HS-27A (cell line): ENCODE data around the gene NPEPPS.

Source experiments
- DNase-seq: peaks from one replicate; pipeline ENCODE4 v3.0.0-alpha.2; 2012; ENCODE audit warnings: low read depth, missing footprints

NPEPPS gene

DNA sequence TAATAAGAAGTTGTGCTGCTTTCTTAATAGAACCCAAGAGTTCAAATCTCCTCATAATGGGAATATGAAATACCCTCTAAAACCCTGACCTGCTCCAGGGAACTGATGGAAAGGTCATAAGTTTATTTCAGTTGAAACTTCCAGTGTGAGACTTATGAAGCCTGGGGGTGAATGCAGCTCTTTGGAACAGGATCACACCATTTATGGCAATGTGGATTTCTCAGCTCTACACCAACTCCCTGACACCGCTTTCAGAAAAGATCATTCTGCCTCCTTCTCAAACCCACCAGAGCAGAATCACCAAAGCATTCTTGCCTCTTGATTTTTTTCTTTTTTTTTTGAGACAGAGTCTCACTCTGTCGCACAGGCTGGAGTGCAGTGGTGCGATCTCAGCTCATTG, 102.1 kb downstream of the NPEPPS start:
- no peak for DNase-seq

DNA sequence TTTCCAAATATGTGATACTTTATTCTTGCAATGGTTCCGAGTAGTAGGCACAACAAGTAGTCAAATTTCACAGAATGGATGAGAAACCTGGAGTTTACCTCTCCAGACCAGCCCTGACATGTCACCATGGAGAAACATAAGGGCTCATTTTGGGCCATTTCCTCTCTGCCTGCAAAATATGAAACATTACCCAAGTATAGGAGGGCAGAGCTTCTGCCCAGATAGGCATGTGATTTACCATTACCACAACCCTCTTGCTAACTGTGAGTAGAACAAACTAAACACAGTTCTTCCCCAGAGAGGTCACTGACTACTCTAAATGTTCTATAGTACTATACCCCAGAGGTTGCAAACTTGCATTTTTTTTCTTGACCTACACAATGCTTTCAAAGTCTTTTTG, 103.1 kb downstream of the NPEPPS start:
- no peak for DNase-seq

DNA sequence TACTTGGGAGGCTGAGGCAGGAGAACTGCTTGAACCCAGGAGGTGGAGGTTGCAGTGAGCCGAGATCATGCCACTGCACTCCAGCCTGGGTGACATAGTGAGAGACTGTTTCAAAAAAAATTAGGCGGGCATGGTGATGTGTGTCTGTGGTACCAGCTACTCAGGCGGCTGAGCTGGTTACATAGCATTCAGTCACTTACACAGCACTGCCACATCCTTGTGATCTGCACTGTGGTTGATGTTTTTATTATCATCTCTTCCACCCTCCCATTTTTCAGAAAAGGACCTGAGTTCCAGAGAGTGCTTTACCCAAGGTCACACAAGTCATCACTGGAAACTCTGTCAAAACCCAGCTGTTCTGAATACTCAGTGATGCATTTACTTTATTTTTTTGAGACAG, 104.0 kb downstream of the NPEPPS start:
- DNase-seq, result no peak

DNA sequence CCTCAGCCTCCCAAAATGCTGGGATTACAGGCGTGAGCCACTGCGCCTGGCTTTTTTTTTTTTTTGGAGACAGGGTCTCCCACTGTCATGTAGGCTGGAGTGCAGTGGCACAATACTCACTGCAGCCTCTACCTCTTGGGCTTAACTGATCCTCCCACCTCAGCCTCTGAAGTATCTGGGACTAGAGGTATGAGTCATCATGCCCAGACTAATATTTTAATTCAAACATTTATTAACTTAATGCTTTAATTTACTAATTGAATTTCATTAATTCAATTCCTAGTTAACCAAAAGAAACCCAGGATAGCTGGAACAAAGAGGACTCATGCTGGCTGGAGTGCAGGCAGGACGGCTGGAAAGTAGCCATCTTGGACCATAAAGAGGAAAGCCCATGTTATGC, 104.8 kb downstream of the NPEPPS start:
- no peak for DNase-seq

DNA sequence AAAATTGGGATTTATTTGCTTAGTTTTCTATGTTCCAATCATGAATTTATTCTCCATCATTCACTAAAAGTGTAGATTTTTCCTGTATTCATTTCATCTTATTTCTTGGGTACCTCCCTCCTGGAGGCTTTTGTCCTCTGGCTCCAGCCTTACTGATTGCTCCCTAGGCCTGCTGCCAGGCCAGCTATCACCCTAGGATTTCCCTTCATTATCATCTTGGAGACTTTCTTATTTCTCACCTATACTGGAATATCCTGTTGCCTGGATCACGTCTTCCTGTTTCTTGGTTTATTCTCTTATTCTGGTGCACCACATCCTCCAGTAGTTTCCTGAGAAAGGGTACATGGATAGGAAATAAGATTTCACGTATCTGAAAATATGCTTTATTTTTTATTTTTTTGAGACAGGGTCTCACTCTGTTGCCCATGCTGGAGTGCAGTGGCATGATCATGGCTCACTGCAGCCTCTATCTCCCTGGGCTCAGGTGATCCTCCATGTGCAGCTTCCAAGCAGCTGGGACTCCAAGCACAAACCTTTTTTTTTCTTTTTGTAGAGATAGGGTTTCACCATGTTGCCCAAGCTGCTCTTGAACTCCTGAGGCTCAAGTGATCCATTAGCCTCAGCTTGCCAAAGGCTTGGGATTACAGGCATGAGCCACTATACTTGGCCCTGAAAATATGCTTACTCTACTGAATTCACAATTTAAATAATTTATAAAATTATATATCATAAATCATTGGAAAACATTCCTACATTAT, 105.5 kb downstream of the NPEPPS start:
- no peak for DNase-seq

DNA sequence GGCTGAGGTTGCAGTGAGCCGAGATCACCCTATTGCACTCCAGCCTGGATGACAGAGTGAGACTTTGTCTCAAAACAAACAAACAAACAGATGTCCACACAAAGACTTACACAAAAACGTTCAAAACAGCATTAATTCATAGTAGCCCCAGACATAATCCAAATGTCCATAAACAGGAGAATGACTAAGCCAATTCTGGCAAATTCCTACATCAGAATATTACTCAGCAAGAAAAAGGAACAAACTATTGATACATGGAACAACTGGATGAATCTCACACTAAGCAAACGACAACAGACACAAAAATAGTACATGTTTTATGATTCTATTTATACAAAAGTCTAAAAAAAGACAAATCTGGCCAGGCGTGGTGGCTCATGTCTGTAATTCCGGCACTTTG, 108.0 kb downstream of the NPEPPS start:
- DNase-seq, result no peak

DNA sequence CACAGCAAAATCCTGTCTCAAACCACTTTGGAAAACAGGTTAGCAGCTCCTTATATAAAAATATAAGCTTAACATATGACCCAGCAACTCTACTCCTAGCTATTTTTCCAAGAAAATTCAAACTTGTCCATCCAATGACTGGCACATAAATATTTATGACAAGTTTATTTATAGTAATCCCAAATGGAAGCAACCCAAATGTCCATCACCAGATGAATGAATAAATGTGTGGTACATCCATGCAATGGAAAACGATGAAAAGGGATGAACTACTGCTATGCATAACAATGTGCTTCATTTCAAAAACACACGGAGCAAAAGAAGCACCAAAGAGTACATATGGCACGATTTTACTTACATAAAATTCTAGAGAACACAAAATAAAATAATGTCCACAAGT, 109.2 kb downstream of the NPEPPS start:
- no peak for DNase-seq

DNA sequence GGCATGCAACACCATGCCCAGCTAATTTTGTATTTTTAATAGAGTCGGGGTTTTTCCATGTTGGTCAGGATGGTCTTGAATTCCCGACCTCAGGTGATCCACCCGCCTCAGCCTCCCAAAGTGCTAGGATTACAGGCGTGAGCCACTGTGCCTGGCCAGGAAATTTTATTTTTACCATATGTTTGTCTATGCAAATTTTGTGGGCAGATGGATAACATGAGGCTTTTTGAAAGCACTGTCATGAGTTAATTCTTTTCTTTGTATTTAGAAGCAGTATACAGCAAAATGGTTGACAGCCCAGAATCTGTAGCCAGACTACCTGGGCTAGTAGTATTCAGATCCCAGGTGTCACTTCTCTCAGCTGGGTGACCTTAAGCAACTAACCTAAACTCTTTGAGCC, 110.3 kb downstream of the NPEPPS start:
- no peak for DNase-seq

DNA sequence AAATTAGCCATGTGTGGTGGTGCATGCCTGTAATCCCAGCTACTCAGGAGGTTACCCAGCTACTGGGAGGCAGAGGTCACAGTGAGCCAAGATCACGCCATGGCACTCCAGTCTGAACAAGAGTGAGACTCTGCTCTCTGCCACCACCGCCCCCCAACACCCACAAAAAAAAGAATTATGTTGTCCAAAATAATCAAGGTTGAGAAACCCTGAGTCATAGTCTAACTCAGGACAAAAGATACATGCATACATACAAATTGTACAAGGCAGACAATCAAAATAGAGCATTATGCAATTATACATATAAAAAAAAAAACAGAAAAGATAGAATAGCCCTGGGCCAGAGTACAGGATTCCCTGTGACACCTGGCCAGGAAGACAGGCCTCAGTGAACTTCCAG, 112.2 kb downstream of the NPEPPS start:
- no peak for DNase-seq

DNA sequence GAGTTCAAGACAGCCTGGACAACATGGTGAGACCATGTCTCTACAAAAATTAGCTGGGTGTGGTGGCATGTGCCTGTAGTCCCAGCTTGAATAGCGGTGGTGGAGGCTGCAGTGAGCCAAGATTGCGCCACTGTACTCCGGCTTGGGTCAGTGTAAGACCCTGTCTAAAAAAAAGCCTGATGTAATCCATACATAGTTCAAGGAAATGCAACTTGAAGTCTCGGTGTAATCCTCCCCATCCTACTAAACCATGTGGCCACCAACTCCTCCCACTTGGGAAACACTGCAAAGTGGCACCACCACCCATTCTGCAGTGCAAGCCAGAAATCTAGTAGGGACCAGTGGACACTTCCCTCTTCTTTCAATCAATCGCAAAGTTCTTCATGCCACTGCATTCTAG, 113.4 kb downstream of the NPEPPS start:
- no peak for DNase-seq

DNA sequence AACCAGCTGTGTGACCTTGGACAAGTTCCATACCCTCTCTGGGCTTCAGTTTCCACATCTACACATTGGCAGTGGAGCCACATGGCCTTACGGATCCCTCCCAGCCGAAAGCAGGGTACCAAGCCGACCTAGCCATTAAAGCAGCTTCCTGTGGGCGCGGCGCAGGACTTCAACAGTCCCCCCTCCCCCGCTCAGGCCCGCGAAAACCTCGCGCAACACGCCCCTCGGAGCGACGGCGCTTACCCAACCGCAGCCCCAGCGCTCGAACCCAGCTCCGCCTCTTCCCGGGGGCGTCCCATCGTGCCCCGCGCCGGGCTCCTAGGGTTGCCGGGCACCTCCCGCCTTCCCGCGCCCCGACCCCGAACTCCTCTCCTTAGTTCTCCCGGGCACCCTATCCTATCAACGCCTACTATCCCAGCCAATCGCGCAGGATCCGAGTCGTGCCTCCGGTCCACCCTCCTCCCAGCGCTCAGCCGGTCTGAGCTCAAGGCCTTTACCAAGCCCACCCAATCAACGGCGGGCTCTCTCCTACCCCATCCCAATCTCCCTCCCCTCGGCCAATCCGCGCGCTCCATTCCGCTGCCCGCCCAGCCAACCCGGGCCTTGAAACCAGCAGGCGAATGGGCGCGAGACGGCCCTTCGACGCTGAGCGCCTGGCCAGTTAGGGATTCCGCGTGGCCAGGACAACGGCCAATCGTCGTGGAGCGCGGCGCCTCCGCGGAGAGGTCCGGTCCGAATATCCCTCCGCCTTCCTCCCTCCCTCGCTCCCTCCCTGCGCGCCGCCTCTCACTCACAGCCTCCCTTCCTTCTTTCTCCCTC, 118.5 kb downstream of the NPEPPS start, which contains the start of gene KPNB1:
Gene KPNB1, plus strand, starts transcription at position 767 of the 819 bp plus-strand sequence. CDS start 326 bp downstream, outside the sequence.
- DNase-seq, result peak; percentile 100

DNA sequence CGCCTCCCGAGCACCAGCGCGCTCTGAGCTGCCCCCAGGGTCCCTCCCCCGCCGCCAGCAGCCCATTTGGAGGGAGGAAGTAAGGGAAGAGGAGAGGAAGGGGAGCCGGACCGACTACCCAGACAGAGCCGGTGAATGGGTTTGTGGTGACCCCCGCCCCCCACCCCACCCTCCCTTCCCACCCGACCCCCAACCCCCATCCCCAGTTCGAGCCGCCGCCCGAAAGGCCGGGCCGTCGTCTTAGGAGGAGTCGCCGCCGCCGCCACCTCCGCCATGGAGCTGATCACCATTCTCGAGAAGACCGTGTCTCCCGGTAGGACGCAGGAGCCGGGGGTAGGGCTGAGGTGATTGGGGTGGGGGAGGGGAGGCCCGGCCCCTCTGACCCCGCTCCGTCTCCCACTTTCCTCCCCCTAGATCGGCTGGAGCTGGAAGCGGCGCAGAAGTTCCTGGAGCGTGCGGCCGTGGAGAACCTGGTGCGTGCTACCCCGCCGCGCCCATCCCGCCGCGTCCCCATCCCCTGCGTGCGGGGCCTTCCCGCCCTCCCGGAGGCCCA, 119.1 kb downstream of the NPEPPS start:
- no peak for DNase-seq

DNA sequence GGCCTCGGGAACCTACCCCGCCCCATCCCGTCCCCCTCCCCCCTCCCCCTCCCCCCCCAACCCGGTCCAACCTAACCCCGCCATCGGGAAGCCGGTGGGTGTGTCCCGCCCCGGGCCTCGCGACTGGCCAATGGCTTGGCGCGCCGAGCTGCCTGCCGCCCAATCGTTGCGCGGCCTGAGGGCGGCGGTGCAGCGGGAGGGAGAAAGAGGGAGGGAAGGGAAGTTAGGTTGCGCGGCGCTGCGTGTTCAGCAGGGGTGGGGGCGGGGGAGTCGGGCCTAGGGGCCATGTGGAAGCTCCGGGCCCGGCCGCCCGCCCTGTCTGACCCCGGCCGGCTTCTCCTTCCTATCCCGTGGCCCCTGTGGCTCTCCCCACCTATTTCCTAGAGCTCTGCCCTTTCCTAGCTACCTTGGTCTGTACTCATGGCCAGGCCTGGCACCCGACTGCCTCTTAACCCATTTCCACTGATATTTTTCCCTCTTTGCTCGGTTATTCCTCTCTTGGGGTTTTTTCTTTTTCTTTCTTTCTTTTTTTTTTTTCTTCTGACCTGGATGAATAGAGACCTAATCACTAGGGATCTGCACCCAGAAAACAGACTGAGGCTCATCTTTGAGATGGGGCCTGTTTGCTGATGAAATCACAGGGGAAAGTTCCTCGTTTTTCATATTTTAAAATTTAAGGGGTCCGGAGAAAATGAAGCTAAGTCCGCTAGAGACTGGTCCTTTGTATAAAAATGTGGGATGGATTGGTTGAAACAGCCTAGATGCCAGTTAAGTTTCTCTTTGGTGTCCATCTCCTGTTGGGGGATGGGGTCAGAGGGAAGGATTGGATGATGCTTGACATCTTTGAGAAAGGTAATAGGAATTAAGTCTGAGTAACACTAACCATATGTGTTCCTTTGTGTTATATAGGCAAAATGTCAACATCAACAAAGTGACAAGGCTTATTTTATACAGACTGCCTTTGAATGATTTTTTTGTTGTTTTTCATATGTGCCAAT, 119.9 kb downstream of the NPEPPS start:
- peak; percentile 86 for DNase-seq

DNA sequence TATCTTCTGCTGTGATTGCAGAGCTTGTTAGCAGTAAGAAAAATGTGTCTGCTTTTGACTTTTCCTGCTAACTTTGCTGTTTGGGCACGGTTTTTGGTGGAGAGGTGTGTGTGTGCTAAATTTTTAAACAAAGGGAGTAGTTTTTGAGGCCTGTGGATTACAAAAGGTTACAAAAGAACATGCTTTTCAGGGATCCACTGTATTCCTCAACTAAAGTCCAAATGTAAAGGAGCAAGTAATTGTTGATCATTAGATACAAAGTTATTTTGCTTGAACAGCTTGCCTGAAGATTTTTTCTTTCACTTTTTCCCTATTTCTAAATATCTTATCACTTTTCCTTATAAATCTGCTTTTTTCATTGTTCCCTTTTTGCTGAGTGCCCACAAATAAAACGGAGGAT, 120.8 kb downstream of the NPEPPS start:
- DNase-seq, result no peak

DNA sequence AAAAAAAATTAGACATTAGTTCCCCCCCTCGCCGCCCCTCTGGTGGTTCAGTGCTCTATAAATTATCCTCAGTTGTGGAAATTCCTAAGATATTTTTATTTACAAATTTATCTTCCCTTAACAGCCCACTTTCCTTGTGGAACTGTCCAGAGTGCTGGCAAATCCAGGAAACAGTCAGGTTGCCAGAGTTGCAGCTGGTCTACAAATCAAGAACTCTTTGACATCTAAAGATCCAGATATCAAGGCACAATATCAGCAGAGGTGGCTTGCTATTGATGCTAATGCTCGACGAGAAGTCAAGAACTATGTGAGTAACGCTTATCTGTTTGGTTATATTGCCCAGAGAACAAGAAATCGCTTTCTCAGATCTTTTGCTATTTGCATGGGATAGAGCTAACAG, 121.7 kb downstream of the NPEPPS start:
- DNase-seq, result no peak

DNA sequence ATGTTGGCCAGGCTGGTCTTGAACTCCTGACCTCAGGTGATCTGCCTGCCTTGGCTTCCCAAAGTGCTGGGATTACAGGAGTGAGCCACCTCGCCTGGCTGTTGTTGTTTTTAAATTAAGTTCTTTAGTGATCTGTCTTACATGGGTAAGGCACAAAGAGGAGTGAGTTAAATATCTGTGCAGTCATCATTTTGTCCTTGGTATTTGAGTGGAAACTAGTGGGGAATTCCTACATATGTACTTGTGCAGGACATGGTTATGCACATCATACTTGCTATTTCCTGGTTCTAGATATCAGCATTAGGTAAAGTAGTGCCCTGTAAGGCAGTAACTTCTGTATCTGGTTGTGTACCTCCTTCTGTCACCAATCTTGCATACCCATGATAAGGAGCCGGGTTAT, 122.5 kb downstream of the NPEPPS start:
- no peak for DNase-seq

DNA sequence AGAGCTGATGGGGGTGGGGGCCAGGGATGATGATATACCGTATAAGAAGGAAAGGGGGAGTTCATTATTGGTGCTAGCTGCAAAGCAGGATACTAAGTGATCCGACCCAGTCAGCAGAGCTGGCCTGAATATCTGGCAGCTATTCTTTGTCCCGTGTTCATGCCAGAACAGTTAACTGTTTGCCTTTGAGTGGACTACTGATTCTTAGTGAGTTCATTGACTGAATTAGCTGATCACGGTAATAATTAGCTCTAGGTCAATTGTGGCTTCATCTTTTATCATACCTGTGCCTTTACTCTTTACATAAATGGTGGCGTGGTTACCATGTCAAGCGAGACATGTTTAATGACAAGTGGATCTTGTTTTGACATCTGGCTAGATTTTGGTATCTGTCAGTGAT, 124.1 kb downstream of the NPEPPS start:
- DNase-seq, result no peak

DNA sequence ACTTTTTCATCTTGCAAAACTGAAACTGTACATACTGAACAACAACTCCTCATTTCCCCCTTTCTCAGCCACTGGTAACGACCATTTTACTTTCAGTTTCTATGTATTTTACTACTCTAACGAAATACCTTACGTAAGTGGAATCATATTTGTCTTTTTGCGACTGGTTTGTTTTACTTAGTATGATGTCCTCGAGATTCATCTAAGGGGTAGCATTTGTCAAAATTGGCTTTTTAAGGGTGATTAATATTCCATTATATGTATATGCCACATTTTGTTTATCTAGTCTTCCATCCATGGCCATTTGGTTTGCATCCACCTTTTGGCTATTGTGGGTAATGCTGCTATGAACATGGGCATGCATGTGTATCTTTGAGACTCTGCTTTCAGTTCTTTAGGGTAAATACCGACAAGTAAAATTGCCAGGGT, 129.2 kb downstream of the NPEPPS start:
- no peak for DNase-seq

DNA sequence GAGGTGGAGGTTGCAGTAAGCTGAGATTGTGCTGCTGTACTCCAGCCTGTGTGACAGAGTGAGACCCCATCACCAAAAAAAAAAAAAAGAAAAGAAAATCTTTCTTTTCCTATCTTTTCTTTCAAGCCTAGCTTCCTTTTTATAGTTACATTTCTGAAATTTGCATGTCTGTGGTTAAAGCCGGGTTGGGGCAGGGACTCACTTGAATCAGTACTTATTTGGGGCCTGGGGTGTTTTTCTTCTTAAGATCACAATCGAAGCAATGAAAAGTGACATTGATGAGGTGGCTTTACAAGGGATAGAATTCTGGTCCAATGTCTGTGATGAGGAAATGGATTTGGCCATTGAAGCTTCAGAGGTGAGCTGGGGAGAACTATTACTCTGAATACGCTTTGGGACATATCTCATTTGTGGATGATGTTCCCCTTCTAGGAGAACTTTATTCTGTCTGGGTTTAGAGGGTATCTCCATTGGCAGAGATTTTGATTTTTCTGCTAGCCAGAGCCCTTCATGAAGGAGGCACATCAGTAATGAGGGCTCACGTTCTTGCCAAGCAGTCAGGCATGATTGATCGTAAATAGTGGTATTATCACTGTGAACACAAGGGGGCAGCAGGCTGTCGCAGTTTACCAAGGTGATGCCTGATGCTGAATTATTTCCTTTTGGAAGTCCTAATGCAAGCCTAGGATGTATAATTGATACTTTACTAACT, 133.2 kb downstream of the NPEPPS start:
- no peak for DNase-seq

DNA sequence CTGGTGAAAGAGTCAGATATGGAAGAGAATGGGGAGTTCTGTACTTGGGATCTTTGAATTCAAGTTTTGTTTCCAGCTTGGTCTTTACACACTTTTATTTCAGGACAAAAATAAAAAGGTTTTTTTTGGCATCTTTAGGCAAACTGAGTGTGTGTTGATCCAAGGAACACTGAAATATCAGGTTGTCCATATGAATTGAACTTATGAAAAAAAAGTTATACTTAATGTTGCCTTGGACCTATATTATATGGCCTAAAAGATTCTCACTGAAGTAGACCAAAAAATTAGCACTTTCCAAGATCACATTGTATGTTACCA, 133.7 kb downstream of the NPEPPS start:
- DNase-seq, result no peak

DNA sequence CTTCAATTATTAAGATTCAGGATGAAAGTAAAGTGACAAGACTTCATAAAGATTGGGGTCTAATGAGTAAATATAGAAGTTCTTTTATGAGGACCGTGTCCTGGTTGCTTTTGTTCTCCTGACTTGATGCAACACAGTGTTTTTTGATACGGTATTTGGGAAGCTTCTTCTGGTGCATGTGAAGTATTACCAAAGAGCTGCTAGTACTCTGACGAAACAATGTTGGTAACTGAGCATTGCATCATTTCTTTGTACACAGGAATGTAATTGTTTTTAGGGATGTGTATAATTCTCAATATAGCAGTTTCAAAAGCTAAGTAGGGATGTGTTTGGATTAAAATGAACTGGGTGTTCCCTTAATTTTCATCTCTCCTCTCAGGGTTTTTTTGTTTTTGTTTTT, 134.7 kb downstream of the NPEPPS start:
- DNase-seq, result no peak
